HG03097 (cell line): ENCODE data around the gene C2orf92.

Source experiments
- ATAC-seq: cut with Tn5 transposase; IDR thresholded peaks from one replicate; pipeline ENCODE4 v1.9.1; 2021; ENCODE audit not compliant: unreplicated experiment, low FRiP score

C2orf92 gene

GRCh38 chr2:97726261-97727064 is 57.0 kb downstream of the C2orf92 start:
- no peak for ATAC-seq

GRCh38 chr2:97727296-97727695 is 57.8 kb downstream of the C2orf92 start:
- no peak for ATAC-seq

DNA sequence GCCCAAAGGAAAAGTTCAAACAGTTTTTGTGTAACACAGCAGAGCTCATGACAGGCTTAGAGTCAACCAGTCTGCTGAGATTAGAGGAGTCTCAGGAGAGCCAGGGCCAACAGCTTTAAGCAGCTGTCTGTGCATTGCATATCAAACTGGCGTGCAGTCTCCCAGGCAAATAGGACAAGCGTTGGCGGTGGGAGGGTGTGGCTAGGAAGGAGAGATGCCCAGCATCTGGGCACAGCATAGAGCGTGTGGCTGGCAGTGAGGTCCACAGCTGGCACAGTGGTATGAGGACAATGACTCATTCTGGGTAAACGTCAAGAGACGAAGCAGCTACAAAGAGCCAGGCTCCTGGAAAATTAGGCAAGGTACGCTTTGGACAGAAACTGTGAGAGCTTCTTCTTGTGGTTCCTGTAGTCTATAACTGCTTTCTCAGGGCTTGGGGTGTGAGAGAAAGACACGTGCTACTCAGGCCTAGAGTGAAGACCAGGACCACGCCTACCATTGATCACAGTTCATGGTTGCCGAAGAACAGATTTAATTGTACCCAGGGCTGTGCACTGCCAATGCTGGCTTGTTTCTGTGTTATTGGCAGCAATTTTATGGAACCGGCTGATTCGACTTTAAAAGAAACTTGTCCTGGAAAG is 58.7 kb downstream of the C2orf92 start:
- ATAC-seq = no peak

GRCh38 chr2:97730245-97730644 is 60.7 kb downstream of the C2orf92 start:
- ATAC-seq = no peak

GRCh38 chr2:97731274-97732020 is 61.9 kb downstream of the C2orf92 start:
- ATAC-seq = no peak

DNA sequence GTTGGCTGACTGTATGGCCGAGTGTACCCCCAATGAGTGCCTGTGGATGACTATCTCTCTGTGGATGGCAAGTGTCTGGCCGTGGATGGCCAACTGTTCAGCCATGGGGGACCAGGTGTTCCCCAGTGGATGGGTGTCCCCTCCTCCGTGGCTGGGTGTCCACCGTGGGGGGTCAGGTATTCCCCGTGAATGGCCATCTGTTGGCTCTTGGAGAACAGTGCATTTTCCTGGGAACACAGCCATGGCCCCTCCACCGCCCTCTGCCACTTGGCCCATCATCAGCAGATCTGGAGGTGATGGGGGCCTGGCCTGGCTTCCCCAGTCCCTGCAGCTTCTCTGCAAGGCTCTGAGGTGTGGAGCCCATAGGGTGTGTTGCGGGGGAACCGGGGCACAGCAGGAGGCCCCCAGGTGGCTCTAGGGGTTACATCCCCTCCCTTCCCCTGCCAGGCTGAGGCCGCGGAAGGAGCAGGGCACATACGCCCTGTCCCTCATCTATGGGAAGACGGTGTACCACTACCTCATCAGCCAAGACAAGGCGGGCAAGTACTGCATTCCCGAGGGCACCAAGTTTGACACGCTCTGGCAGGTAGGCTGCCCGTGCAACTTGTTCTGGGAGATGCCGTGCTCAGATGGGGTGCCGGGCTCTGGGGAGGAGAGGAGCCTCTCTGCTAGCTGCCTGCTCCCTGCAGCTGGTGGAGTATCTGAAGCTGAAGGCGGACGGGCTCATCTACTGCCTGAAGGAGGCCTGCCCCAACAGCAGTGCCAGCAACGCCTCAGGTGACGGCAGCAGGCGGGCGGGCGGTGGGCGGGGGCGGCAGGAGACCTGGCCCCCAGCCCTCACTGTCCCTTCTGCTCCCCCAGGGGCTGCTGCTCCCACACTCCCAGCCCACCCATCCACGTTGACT is 63.2 kb downstream of the C2orf92 start:
- no peak for ATAC-seq

GRCh38 chr2:97733341-97734035 is 64.0 kb downstream of the C2orf92 start:
- ATAC-seq = no peak

DNA sequence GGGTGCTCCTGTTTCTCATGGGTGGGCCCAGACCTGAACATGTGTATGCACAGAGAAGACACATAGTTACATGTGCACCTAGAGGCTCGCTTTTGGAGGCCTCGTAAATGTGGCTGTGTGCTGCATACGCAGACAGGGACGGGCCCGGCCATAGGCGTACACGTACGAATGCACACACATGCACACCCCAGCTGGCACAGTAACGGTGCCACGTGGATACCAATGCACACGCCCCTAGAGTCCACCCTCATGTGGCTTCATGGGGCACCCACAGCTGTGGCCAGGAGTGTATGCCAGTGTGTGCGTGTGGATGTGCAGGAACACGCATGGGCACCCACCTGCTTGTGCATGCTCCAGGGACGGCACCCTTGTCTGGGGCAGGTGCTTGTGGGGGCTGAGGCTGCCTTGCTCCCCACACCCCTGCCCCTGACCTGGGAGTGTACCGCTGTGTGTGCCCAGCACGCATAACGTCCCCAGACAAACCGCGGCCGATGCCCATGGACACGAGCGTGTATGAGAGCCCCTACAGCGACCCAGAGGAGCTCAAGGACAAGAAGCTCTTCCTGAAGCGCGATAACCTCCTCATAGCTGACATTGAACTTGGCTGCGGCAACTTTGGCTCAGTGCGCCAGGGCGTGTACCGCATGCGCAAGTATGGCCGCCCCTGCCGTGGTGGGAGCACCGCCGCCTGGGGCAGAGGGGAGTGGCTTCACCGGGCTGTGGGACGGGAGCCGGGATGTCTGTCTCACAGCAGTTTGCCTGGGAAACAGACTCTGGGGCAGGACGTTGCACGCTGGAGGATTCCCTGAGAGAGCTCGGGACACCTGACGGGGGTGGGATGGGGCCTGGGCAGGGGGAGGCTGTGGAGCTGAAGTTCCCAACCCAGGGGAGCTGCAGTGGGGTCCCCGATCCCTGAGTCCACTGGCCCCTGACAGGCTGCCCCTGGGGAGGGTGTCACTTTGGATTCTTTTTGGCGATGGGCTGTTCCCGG is 64.8 kb downstream of the C2orf92 start:
- ATAC-seq = no peak

DNA sequence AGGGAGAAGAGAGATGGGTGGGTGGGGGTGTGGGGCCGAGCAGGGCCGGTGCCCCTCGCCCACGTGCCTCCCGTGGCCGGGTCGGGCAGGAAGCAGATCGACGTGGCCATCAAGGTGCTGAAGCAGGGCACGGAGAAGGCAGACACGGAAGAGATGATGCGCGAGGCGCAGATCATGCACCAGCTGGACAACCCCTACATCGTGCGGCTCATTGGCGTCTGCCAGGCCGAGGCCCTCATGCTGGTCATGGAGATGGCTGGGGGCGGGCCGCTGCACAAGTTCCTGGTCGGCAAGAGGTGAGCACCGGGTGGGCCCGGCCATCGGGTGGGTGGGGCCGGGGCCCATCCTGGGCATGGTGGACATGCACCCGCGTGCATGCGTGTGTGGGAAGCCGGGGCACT is 65.6 kb downstream of the C2orf92 start:
- ATAC-seq = no peak

DNA sequence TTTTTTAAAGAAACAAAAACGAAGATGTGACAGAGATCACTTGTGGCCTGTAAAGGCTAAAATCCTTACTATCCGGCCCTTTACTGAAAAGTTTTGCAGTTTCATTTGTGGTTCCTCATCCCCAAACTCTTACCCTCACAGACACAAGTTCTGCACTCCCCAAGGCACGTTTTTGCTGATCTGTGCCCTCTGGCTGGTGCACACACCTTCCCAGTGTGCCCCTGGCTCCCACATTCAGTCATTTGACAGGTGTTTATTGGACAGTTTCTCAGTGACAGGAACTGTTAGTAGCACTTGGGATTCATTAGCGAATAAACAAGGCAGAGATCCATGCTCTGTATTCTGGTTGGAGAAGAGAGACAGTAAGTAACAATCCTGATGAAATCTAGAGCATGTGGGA is 66.7 kb downstream of the C2orf92 start:
- no peak for ATAC-seq

GRCh38 chr2:97736608-97737330 is 67.3 kb downstream of the C2orf92 start:
- ATAC-seq = no peak

- no peak for ATAC-seq
Observed at GRCh38 chr2:97737421-97738178, 68.1 kb downstream of the C2orf92 start.

DNA sequence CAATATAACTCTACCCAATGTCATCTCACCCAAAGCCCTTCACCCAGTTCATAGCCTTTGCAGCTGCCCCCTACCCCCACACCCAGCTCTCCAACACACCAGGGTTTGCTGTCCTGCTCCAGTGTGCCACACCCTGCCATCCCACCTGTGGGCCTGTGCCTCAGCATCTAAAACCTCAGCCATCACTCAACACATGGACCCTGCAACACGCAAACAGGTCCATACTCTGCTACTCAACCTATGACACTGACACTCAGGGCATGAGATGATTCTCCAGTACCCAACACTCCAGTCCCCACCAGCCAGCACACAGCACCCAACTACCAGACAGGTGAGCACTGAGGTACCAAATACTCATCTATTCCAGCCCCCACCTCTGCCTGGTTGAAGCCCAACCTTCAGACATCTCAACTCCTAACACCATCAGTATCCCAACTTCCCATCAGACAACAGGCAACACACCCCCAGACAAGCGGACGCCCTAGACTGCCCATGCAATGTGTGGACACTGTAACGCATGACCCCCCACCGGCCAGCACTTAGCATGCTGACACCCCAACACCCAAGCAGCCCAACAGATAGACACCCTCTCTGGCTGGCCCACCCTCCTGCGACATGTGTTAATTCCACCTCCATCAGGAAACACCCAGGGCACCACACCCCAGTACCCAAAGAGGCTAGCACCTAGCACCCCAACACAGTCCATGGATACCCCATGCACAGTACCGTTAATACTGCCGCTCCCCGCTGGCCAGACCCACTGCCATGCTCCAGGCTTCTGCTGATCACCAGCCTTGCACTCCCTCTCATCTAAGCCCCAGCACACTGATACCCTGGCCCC is 68.9 kb downstream of the C2orf92 start:
- ATAC-seq = no peak

GRCh38 chr2:97739020-97739892 is 69.7 kb downstream of the C2orf92 start:
- no peak for ATAC-seq

GRCh38 chr2:97739893-97740245 is 70.4 kb downstream of the C2orf92 start:
- ATAC-seq = no peak
